GM19023 (cell line): Measurements from ENCODE around the gene SDC4.

ENCODE experiments used
- ATAC-seq: cut with Tn5 transposase; IDR thresholded peaks from one replicate; pipeline ENCODE4 v1.9.1; 2021; ENCODE audit warnings: mild to moderate bottlenecking, moderate library complexity; ENCODE audit not compliant: unreplicated experiment

The SDC4 gene

DNA sequence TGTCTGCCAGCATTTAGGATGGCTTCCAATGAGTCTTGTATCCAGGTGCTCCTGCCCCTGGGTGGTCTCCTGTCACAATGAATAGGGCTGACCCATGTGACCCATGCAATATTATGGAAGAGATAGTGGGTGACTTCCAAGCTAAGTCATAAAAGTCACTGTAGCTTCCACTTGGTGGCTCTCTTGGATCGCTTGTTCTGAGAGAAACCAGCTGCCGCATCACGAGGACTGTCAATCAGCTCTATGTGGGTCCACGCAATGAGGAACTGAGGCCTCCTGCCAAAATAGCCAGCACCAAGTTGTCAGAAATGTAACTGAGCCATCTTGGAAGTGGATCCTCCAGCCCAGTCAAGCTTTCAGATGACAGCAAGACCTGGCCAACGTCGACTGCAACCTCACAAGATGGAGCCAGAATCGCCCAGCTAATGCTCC is 25.3 kb downstream of the SDC4 start:
- no peak for ATAC-seq

DNA sequence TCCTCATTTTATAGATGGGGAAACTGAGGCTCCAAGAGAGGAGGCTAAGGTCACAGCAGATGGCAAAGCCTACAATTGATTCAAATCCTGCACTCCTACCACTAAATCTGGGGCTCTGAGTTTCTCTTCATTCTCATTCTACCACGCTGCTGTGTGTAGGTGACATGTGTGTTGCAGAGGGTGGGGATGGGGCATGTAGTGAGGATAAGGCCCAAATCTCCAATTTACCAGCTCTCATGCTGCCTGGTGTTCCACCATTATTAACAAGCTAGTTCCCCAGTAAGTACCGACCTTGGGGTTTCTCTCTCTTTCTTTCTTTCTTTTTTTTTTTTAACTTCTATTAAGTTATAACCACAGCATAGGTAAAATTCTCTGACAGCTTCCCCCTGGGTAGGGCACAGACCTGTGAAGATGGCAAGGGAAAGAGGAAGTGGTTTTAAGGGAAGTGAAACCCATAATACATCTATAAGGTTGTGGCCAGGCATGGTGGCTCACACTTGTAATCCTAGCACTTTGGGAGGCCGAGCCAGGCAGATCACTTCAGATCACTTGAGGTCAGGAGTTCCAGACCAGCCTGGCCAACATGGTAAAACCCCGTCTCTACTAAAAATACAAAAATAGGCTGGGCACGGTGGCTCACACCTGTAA is 27.2 kb downstream of the SDC4 start:
- ATAC-seq, result no peak

DNA sequence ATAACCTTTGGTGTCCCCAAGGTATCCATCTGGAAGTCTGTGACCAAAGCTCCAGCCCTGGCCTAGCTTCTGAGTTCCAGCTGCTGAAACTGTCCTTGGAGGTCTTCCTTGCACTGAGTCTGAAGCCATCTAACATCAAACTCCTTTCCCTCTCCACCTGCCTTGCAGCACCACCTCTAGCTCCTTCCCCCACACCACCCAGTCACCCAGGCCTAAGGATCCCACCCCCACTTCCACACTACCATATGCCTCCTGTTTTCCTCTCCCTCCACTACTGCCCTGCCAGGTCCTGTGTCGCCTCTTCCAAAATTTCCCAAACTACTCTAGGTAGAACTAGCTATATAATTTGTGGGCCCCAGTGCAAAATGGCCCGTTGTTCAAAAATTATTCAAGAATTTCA is 29.3 kb downstream of the SDC4 start:
- no peak for ATAC-seq

- no peak for ATAC-seq
These were observed 29.8 kb downstream of the SDC4 start for GRCh38 chr20:45318386-45318939.

DNA sequence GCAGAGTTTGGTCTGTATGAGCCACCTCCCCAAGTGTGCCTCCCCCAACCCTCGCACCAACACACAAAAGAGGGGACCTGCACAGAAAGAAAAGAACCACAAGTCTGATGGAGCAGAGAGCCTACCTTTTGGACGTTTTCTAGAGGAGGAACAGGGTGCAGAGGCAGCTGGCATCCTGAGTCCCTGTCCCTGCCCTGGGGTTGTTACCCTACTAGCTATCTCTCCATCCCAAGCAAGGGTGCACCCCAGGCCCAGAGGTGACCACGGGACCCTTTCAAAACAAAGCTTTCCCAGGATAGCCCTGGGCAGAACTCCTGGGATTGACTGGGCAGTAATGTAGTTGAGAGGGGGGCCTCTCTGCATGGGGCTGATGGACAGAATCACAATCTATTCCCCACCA is 30.4 kb downstream of the SDC4 start:
- ATAC-seq, result no peak

DNA sequence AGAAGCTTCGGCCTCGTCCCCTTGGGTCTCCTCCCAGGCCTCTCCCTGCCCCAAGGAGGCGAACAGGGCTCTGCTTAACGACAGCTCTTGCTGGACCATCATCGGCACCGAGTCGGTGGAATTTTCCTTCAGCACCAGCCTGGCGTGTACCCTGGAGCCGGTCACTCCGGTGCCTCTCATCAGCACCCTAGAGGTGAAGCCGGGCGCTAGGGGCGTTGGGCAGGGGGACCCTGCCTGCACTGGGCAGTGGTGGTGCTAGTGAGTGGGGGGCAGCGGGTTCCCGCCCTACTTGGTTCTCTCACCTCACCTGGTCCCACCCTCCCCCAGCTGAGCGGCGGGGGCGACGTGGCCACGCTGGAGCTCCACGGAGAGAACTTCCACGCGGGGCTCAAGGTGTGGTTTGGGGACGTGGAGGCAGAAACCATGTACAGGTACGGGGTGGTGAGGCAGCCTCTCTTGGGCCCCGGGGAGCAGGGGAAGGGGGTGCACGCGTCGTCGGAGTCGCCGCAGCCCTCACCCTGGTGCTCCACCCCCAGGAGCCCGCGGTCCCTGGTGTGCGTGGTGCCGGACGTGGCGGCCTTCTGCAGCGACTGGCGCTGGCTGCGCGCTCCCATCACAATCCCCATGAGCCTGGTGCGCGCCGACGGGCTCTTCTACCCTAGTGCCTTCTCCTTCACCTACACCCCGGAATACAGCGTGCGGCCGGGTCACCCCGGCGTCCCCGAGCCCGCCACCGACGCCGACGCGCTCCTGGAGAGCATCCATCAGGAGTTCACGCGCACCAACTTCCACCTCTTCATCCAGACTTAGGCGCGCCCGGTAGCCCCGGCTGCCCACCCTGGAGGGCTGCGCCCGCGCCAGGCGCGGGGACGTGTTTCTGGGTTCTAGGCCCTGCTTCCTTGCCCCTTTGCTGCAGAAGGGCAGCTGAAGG is 31.8 kb downstream of the SDC4 start:
- ATAC-seq, result no peak

GRCh38 chr20:45315672-45316071 is 32.6 kb downstream of the SDC4 start:
- no peak for ATAC-seq

GRCh38 chr20:45313943-45314342 is 34.3 kb downstream of the SDC4 start:
- no peak for ATAC-seq

- no peak for ATAC-seq
These were observed 35.0 kb downstream of the SDC4 start for GRCh38 chr20:45313065-45313695.

DNA sequence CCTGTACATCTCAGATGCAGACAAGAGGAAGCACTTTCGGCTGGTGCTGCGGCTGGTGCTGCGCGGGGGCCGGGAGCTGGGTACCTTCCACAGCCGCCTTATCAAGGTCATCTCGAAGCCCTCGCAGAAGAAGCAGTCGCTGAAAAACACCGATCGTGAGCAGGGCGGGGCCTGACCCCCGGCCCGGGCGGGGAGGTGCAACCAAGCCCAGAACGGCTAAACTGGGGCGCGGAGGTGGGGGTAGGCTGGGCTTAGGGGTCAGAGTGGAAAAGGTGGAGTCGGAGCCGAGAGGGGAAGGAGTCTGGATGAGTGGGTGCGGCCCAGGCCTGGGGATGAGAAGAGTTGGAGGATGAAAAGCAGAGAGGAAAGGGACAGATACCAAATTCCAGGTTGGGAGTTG is 36.0 kb downstream of the SDC4 start:
- no peak for ATAC-seq

DNA sequence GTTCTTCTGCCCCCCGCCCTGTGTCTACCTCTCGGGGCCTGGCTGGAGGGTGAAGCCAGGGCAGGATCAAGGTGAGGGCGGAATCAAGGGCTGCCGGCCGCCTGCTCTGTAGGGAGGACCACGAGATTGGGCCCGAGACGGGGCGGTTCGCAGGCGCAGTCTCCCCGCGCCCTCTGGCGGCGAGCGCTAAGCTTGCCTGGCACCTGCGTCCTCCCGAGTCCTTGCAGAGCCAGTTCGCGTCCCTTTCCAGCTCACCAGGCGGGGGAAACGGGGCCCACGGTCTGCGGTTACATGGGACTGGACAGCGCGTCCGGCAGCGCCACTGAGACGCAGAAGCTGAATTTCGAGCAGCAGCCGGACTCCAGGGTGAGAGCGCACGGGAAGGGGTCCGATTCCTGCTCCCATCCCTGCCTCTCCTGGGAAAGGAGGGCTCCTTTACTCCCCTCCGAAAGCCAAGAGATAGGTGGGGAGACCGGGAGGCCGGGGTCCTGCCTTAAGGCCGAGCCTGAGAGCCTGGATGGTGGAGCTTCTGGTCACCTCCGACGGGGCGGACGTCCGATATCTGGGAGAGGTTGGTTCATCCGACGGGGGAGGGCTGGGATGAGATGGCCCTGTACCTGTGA is 36.5 kb downstream of the SDC4 start:
- no peak for ATAC-seq

DNA sequence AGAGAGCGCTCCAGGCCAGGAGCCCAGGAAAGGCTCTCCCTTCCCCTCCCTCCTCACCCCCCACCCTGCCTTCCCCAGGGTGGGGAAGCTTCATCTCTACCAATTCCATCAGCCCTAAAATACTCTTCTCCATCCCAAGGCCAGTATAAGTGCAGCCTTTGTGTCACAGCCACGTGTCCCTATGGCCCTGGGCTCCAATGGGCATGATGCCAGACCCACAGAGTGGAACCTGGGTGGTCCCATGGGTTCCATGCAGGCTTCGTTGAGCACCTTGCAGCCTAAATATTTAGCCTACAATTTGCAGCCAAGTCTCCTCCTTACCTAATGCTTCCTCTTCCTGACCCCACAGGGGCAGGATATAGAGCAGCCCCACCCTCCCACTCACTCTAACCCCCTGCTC is 39.1 kb downstream of the SDC4 start:
- ATAC-seq, result no peak

- no peak for ATAC-seq
These were observed 40.0 kb downstream of the SDC4 start, which contains the start of gene MATN4 for GRCh38 chr20:45308117-45308778. Gene MATN4 (minus strand): TSS chr20:45308299. CDS start chr20:45305582, 2,717 bp downstream.

GRCh38 chr20:45307076-45307640 is 41.1 kb downstream of the SDC4 start:
- ATAC-seq, result no peak

DNA sequence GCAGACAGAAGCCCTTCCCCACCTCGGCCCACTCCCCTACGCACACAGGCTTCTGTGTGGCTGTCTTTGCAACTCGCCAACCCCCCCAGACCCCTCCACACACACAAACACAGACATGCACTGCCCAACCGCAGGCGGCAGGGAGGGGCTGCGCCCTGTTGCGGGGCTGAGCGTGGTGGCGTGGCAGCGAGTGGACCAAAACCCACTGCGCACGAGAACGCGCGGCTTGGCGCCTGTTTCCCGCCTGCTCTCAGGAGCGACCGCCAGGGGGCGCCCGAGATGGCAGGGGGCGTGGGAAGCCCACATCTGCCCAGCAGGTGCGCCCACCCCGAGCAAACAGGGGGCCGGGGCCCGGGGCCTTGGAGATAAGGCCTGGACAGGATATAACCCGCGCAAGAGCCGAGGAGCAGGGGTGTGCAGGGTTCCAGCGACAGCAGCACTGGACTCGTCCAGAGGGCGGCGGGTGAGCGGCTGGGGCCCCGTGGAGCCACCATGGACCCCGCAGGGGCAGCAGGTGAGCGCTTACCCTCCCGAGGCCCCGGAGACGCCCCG is 41.7 kb downstream of the SDC4 start, which contains the start of gene RBPJL:
Gene RBPJL, plus strand, starts transcription at position 410 of the 552 bp plus-strand sequence. Its CDS starts 83 bp downstream, at position 493.
- ATAC-seq, result no peak

GRCh38 chr20:45305262-45305661 is 43.0 kb downstream of the SDC4 start:
- ATAC-seq, result no peak

GRCh38 chr20:45304464-45304999 is 43.7 kb downstream of the SDC4 start:
- ATAC-seq, result no peak

DNA sequence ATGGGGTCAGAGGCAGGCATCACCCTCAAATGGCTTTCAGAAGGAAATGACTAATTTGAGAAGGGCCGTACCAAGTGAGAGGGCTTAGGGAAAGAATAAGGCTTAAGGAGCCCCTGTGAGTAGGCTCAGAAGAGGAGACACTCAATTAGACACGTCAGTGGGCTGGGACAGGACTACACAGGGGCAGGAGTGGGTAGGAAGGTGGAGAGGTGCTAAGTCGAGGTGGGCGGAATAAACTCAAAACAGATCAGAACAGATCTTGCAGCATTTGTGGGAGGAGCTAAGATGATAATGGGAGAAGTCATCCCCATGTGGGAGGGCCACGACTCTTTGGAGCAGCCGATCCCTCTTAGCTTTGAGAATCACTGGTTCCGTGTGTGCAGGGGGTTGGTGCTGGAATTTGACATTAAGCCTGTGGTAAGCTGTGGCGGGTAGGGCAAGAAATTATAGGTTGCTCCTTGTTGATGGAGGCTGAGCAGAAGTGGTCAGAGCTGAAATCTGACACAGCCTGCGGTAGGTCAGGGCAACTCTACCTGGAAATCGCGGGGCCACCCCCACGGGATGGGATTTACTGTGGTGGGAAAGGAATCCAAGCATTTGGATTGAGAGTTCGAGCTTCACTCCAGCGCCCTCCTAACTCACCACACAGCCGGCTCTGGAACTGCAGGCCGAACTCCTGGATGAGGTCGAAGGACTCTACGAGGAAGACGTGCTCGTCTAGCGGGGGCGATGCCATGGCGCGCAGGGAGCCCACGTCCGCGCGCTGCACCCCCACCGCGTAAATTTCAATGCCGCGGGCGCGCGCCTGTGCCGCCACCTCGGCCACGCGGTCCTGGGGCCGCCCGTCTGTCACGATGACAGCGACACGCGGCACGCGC is 44.4 kb downstream of the SDC4 start:
- no peak for ATAC-seq
